IMR-90 (cell line): ENCODE measurements around the gene CEACAM3. TPM values are rescaled to one million over a fixed set of nuclear protein-coding genes. Genes with fewer than 3 reads are reported as not detected.

Experiments
- ATAC-seq: fragments of 200-7000 bp; cut with Tn5 transposase; 2 replicates; pipeline ENCODE4 v1.9.1; 2020; ENCODE audit warnings: low read depth, mild to moderate bottlenecking, moderate library complexity
- BruUV-seq: library from RNA; stranded (reverse); fragments of 400-500 nt; replicated peaks from 2 replicates; lab custom pipeline; 2021; lab: Mats Ljungman, UMichigan
- CTCF ChIA-PET: fragments of 300-600 bp; formaldehyde crosslinking; extraction: SDS; loops from one replicate; lab custom pipeline; 2021; ENCODE audit warnings: antibody characterized with exemption; lab: Yijun Ruan, JAX
- POLR2A ChIA-PET: fragments of 300-600 bp; sonication (Branson Sonifier 250); formaldehyde crosslinking; loops from one replicate; lab custom pipeline; 2022; ENCODE audit warnings: antibody characterized with exemption; ENCODE audit not compliant: unreplicated experiment; lab: Charles Lee
- DNase-seq: peaks from one replicate; pipeline ENCODE4 v3.0.0; 2013
- H2AFZ ChIP-seq: replicated peaks from 2 replicates; pipeline ENCODE3; 2013; ENCODE audit warnings: low read length, mild to moderate bottlenecking; ENCODE audit not compliant: poor library complexity
- H2AK5ac ChIP-seq: 2 replicates; pipeline ENCODE4 v1.6.1; 2013; ENCODE audit warnings: low read depth, low read length, inconsistent platforms
- H2AK9ac ChIP-seq: replicated peaks from 2 replicates; pipeline ENCODE3; 2013; ENCODE audit warnings: mild to moderate bottlenecking, low read depth, low read length, moderate library complexity; ENCODE audit not compliant: poor library complexity
- H2BK120ac ChIP-seq: 2 replicates; pipeline ENCODE4 v1.6.1; 2013; ENCODE audit warnings: low read depth, low read length, inconsistent platforms
- H2BK15ac ChIP-seq: 3 replicates; pipeline ENCODE4 v1.6.1; 2013; ENCODE audit warnings: low read depth, low read length, inconsistent platforms
- H2BK20ac ChIP-seq: 2 replicates; pipeline ENCODE4 v1.6.1; 2013; ENCODE audit warnings: low read depth, mild to moderate bottlenecking, inconsistent platforms, low read length, moderate library complexity
- H2BK5ac ChIP-seq: 2 replicates; pipeline ENCODE4 v1.6.1; 2013; ENCODE audit warnings: mild to moderate bottlenecking, low read depth, low read length, inconsistent platforms; ENCODE audit not compliant: poor library complexity, severe bottlenecking
- H3K14ac ChIP-seq: replicated peaks from 2 replicates; pipeline ENCODE4 v1.6.1; 2013; ENCODE audit warnings: low read depth, low read length, inconsistent platforms
- H3K18ac ChIP-seq: 2 replicates; pipeline ENCODE4 v1.6.1; 2013; ENCODE audit warnings: low read depth, low read length, control low read depth
- H3K23ac ChIP-seq: 2 replicates; pipeline ENCODE4 v1.6.1; 2013; ENCODE audit warnings: low read depth, low read length, inconsistent platforms
- H3K27ac ChIP-seq: 2 replicates; pipeline ENCODE4 v1.5.1; 2013; ENCODE audit warnings: mild to moderate bottlenecking, control low read depth, low read length; ENCODE audit not compliant: insufficient read depth
- H3K27me3 ChIP-seq: 2 replicates; pipeline ENCODE4 v1.6.1; 2013; ENCODE audit warnings: low read length; ENCODE audit not compliant: control insufficient read depth, insufficient read depth
- H3K36me3 ChIP-seq: 2 replicates; pipeline ENCODE4 v1.6.1; 2013; ENCODE audit warnings: low read length, mixed read lengths; ENCODE audit not compliant: control insufficient read depth, insufficient read depth
- H3K4ac ChIP-seq: 2 replicates; pipeline ENCODE4 v1.6.1; 2013; ENCODE audit warnings: low read depth, low read length, inconsistent platforms
- H3K4me1 ChIP-seq: 2 replicates; pipeline ENCODE4 v1.6.1; 2013; ENCODE audit warnings: low read length, mixed read lengths; ENCODE audit not compliant: control insufficient read depth, insufficient read depth
- H3K4me2 ChIP-seq: 2 replicates; pipeline ENCODE4 v1.6.1; 2013; ENCODE audit warnings: low read depth, mild to moderate bottlenecking, control low read depth, low read length, moderate library complexity
- H3K4me3 ChIP-seq: 2 replicates; pipeline ENCODE4 v1.5.1; 2013; ENCODE audit warnings: low read depth, mild to moderate bottlenecking, control low read depth, low read length, moderate library complexity; ENCODE audit not compliant: insufficient read depth
- H3K56ac ChIP-seq: 2 replicates; pipeline ENCODE4 v1.6.1; 2013; ENCODE audit warnings: low read length, inconsistent platforms; ENCODE audit not compliant: insufficient read depth; ENCODE audit errors: extremely low read depth
- H3K79me1 ChIP-seq, 2 experiments: 2 replicates each; pipeline ENCODE4 v1.6.1; 2013; ENCODE audit warnings: low read length in 2 of 2, inconsistent platforms in 1 of 2, low read depth in 1 of 2
- H3K9ac ChIP-seq: 2 replicates; pipeline ENCODE4 v1.6.1; 2013; ENCODE audit warnings: low read depth, low read length, control low read depth
- H3K9me1 ChIP-seq: 2 replicates; pipeline ENCODE4 v1.6.1; 2013; ENCODE audit warnings: low read length, inconsistent platforms; ENCODE audit not compliant: insufficient read depth
- H3K9me3 ChIP-seq: 2 replicates; pipeline ENCODE4 v1.6.1; 2013; ENCODE audit warnings: low read length; ENCODE audit not compliant: control insufficient read depth, insufficient read depth
- H4K20me1 ChIP-seq: 2 replicates; pipeline ENCODE4 v1.6.1; 2013; ENCODE audit warnings: low read length, inconsistent platforms; ENCODE audit not compliant: insufficient read depth
- H4K5ac ChIP-seq: 2 replicates; pipeline ENCODE4 v1.6.1; 2013; ENCODE audit warnings: mild to moderate bottlenecking, low read depth, low read length, control low read depth
- H4K8ac ChIP-seq, 2 experiments: 2 replicates each; pipeline ENCODE4 v1.6.1; 2013; ENCODE audit warnings: low read depth in 2 of 2, low read length in 2 of 2, control low read depth in 1 of 2, inconsistent platforms in 1 of 2
- H4K91ac ChIP-seq: 2 replicates; pipeline ENCODE4 v1.6.1; 2013; ENCODE audit warnings: low read depth, low read length, inconsistent platforms; ENCODE audit not compliant: insufficient read depth
- CTCF ChIP-seq: conservative IDR thresholded peaks from 2 replicates; pipeline ENCODE4 v1.5.1; 2012; ENCODE audit warnings: mild to moderate bottlenecking, low read depth, low read length, improper control_type of control experiment
- ELK1 ChIP-seq: fragments of 150-350 bp; IDR thresholded peaks from 2 replicates; pipeline ENCODE4 v1.6.1; 2016; ENCODE audit warnings: low read depth, mild to moderate bottlenecking, low read length, moderate library complexity, borderline replicate concordance
- MXI1 ChIP-seq: IDR thresholded peaks from 2 replicates; pipeline ENCODE4 v1.6.1; 2012; ENCODE audit warnings: low read depth, mild to moderate bottlenecking, low read length, moderate library complexity, borderline replicate concordance
- RAD21 ChIP-seq: IDR thresholded peaks from 2 replicates; pipeline ENCODE4 v1.6.1; 2012; ENCODE audit warnings: low read length, improper control_type of control experiment
- RCOR1 ChIP-seq: IDR thresholded peaks from 2 replicates; pipeline ENCODE4 v1.6.1; 2012; ENCODE audit warnings: mild to moderate bottlenecking, low read length, improper control_type of control experiment; ENCODE audit not compliant: insufficient replicate concordance
- RFX5 ChIP-seq: IDR thresholded peaks from 2 replicates; pipeline ENCODE4 v1.8.0; 2012; ENCODE audit warnings: low read depth, mild to moderate bottlenecking, low read length, moderate library complexity
- SMC3 ChIP-seq: fragments of 150-350 bp; IDR thresholded peaks from 2 replicates; pipeline ENCODE4 v1.6.1; 2016; ENCODE audit warnings: low read depth, mild to moderate bottlenecking, antibody characterized with exemption, low read length, moderate library complexity
- WGBS, 2 experiments: methylation state at CpG; one replicate each; pipeline versions ENCODE4 v1.1.5 to v1.1.7; 2013; ENCODE audit warnings: missing lambda C conversion rate in 2 of 2; ENCODE audit not compliant: insufficient read length in 1 of 2; ENCODE audit errors: extremely low coverage in 2 of 2; 5-methylcytosine and 5-hydroxymethylcytosine counted together
- dilution Hi-C: fragments of 300-500 bp; cut with HindIII; formaldehyde crosslinking; loops from one replicate; pipeline ENCODE4 v1.14.3; 2018; ENCODE audit warnings: low sequenced_read_pairs; ENCODE audit not compliant: unreplicated experiment
- in situ Hi-C: fragments of 300-500 bp; cut with MboI; formaldehyde crosslinking; loops from 3 replicates; pipeline ENCODE4 v1.14.3; 2019; ENCODE audit warnings: low sequenced_read_pairs, inconsistent platforms, mixed read lengths
- intact Hi-C: fragments of 100-400 bp; cut with micrococcal nuclease; formaldehyde crosslinking; loops from 2 replicates; pipeline ENCODE4 v1.10.0; 2022
- polyA plus RNA-seq, 3 experiments: library from polyadenylated mRNA; depleted of rRNA; stranded (reverse); fragments of >200 nt; gene quantifications; 2 replicates each; pipeline ENCODE4 v1.2.3, GENCODE V29; 2012; ENCODE audit warnings: low replicate concordance in 1 of 3
- total RNA-seq: library from RNA; depleted of rRNA; stranded (reverse); fragments of >200 nt; gene quantifications from 2 replicates; pipeline ENCODE4 v1.2.3, GENCODE V29; 2012

CEACAM3 gene
- total and polyA plus RNA-seq, 2 of the 4 experiments (the other 2 are of a cell fraction) = not detected

- no peaks in the 10 kb centered on the region for H3K9me1 ChIP-seq
- H4K5ac ChIP-seq = no peak overlapping the region
- peaks cover 5% of the 10 kb centered on the region for H3K27me3 ChIP-seq
- H2AK9ac ChIP-seq = no peak overlapping the region
- no peak overlapping the region for H3K9ac ChIP-seq
- ChIA-PET POLR2A (no interaction called here), CTCF (interaction anchor here (1.0 to 1.9 kb wide), 3 partner anchors 11 to 15 kb away, joined by 3 to 6 read pairs (median 5); no protein-coding TSS in a partner anchor)
- peak overlapping the region; percentile 51 for H2AFZ ChIP-seq
- TF ChIP-seq CTCF = peak; percentile 56
- no peak for TF ChIP-seq ELK1
- TF ChIP-seq RAD21 = peak; percentile 28; the same call in 1 of the 2 replicates
- TF ChIP-seq RFX5 = no peak
- TF ChIP-seq RCOR1 = no peak
- peak; percentile 37; the same call in 1 of the 2 replicates for TF ChIP-seq SMC3
- no peak for TF ChIP-seq MXI1
- no peaks in the 10 kb centered on the region for H3K4me1 ChIP-seq
- no peak overlapping the region for H3K18ac ChIP-seq
- H2BK20ac ChIP-seq = no peak overlapping the region
- no peak overlapping the region for H3K4me3 ChIP-seq
- H3K4me2 ChIP-seq = no peak overlapping the region
- H4K91ac ChIP-seq = no peak overlapping the region
- H3K14ac ChIP-seq = no peak overlapping the region
- no peak overlapping the region for H3K4ac ChIP-seq
- H3K23ac ChIP-seq = no peak overlapping the region
- DNase-seq (peak; percentile 36), ATAC-seq (peak; percentile 37; the same call in 1 of the 2 replicates)
- no peaks in the 10 kb centered on the region for H4K20me1 ChIP-seq
- H2BK120ac ChIP-seq = no peak overlapping the region
- no peak overlapping the region for H2AK5ac ChIP-seq
- BruUV-seq = no TSS peak
- 43% methylated on average over 7 of the region's 22 CpGs; no CpG with 5 or more reads in 1 of the 2 experiments for WGBS, 2 experiments
- dilution Hi-C loops (no loop called here), in situ Hi-C loops (no loop called here), intact Hi-C loops (loop anchor here (10.0 kb wide), 1 partner anchor 162 kb away; the partner anchor contains the start of gene RABAC1)
- H3K27ac ChIP-seq = no peak overlapping the region
- H2BK5ac ChIP-seq = no peak overlapping the region
- H4K8ac ChIP-seq = no peak overlapping the region
- no peak overlapping the region for H2BK15ac ChIP-seq
- no peaks in the 10 kb centered on the region for H3K36me3 ChIP-seq
- no peaks in the 10 kb centered on the region for H3K79me1 ChIP-seq
- H3K56ac ChIP-seq = no peak overlapping the region
- H3K9me3 ChIP-seq = no peaks in the 10 kb centered on the region
These were observed 3.6 kb upstream of the CEACAM3 start for GRCh38 chr19:41792513-41793413.
